HG03521 (cell line): ENCODE data around the gene DHPS.

Source experiments
- ATAC-seq: cut with Tn5 transposase; IDR thresholded peaks from one replicate; pipeline ENCODE4 v1.9.1; 2021; ENCODE audit warnings: mild to moderate bottlenecking, moderate library complexity; ENCODE audit not compliant: unreplicated experiment

The DHPS gene

DNA sequence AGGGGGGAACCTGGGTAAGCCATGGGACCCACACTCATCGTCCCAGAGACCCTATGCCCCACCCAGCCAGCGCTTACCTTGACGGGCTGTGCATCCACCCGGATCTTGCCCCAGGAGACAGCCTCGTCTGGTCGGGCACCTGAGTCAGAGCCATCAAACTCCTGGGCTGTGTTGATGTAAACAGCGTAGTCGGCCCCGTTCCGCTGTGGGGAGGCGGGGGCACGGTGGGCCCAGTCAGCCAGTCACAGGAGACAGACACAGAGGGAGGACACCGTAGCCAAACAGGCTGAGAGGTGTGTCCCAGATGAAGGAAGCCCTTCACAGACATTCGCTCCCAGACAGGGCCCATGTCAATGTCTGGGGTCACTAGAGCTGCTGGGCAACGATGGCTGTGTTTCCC is 5.7 kb downstream of the DHPS start:
- no peak for ATAC-seq

DNA sequence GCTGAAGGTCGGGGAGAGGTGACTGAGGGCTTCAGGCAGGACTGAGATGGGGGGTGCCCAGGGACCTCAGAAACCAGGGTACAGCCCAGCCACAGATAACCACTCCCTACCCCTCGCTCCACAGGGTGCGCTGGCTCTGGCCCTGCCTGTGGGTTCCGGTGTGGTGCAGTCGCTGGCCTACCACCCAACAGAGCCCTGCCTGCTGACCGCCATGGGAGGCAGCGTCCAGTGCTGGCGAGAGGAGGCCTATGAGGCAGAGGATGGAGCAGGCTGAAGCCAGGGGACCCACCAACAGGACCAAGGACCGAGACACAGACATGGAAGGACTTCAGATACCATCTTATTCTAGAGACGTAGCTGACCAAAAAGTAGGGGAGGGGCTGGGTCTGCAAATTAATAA is 6.3 kb downstream of the DHPS start:
- ATAC-seq: no peak

DNA sequence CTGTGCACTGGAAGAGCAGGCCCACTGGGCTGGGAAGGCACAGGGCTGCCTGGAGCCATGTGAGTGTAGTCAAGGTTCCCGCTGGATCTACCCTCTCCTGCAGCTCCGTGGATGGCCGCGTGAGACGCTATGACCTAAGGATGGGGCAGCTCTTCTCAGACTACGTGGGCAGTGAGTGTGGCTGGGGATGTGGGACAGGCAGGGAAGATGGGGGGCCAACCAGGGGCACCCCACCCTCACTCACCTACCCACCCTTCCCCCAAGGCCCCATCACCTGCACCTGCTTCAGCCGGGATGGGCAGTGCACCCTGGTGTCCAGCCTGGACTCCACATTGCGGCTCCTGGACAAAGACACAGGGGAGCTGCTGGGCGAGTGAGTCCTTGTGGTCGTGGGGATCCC is 8.9 kb downstream of the DHPS start:
- no peak for ATAC-seq

DNA sequence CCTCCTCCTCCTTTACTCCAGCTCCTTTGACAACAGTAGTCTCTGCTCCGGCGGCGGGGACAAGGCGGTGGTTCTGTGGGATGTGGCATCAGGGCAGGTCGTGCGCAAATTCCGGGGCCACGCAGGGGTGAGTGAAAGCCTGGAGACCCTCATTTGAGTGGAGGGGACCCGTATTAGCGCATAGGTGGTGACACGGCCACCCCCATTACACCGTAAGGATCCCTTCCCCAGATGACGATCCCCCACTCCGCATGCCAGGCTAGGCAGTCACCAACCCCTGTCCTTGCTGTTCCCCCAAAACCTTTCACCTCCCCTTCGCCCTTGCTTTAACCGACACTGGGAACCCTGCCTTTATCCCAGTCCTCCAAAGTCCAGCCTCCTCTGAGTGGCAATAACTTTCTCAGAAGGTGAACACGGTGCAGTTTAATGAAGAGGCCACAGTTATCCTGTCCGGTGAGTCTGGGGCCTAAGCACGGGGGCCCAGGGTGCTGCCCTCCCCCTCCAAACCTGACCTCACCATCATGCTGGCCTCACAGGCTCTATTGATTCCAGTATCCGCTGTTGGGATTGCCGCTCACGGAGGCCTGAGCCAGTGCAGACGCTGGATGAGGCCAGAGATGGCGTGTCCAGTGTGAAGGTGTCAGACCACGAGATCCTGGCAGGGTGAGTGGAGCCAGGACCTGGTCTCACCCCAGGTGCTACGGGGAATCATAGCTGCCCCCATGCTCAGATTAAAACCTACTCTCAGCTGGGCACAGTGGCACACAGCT is 11.3 kb downstream of the DHPS start:
- no peak for ATAC-seq

DNA sequence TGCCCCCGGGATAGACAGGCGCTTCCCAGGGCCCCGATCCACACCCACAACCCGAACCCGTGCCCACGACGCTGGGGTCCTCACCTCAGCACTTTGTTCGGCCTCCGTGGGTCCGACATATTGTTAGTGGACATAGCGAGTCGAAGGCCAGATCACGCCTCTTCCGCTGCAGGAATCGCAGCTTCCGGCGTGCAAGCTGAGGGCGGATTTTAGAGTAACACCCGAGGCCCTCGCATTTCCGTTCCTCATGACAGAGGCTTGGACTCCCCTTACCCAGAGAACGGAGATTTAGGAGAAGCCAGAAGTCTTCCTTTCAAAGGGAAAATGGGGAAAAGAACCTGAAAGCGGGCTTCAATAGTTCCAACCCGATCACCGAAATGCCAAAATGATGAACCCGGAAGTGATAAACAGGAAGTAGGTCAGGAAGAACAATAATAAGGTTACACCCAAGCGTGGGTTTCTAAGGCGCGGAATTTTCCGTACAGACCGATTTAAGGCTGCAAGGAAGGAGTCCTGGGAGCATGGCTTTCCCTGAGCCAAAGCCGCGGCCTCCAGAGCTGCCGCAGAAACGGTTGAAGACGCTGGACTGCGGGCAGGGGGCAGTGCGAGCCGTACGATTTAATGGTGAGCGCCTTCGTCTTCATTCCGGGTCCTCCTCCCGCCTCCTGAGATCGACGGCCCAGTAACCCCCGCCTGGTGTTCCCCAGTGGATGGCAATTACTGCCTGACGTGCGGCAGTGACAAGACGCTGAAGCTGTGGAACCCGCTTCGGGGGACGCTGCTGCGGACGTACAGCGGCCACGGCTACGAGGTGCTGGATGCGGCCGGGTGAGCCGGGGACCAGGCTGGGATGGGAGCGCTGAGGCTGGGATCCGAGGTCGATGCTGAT is 12.2 kb downstream of the DHPS start:
- ATAC-seq: no peak

DNA sequence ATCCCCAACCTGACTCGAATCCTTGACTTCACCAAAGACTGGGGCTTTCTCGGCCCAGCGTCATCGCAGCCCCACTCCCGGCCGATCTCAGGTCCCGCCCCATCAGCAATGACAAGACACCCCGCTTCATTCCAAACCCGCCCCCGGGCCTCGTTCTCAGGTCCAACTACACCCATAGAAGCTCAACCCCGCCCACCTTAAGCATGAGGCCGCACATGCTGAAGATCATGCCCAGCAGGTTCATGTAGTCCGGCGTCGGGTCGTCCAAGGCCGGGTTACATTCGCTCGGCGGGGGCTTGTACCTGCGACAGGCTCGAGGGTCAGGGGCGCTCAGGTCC is 12.8 kb downstream of the DHPS start:
- ATAC-seq: no peak

DNA sequence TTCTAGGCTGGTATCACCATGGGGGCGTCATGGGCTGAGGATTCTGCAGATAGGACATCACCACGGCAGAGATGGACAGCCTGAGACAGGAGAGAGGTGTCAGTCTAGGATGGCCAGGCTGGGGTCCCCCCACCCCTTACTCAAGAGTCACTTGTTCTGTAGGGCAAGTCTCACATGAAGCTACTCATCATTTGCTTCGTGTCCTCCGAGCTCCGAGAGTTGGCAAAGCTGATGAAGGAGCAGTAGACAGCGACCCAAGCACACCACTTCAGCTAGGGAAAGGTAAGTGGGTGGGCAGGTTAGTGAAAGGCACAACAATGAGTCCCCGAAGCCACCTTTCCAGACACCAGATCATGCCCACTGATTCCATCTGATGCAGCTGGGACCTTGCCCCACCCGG is 13.3 kb downstream of the DHPS start:
- ATAC-seq: no peak

DNA sequence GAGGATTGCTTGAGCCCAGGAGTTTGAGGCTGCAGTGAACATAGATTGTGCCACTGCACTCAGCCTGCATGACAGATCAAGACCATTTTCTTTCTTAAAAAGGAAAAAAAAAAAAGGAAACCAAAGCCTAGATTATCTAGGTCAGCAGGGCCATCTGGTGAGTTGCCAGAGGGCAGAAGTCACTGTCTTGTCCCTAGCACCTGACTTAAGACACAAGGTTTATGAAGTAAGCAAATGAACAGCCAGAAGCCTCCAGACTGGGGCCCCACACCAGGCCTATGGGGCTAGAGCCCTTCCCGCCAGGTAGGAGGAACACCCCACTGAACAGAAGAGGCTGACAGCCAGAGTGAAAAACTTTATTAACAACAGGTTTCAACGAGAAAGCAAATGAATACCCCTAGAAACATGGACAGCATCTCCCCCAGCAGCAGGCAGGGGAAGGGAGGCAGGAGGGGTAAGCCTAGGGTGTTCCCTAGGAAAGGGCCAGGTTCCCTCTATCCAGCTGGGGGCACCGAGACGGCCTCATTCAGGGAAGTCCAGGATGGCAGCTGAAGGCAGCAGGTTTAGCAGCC is 13.9 kb downstream of the DHPS start:
- no peak for ATAC-seq

DNA sequence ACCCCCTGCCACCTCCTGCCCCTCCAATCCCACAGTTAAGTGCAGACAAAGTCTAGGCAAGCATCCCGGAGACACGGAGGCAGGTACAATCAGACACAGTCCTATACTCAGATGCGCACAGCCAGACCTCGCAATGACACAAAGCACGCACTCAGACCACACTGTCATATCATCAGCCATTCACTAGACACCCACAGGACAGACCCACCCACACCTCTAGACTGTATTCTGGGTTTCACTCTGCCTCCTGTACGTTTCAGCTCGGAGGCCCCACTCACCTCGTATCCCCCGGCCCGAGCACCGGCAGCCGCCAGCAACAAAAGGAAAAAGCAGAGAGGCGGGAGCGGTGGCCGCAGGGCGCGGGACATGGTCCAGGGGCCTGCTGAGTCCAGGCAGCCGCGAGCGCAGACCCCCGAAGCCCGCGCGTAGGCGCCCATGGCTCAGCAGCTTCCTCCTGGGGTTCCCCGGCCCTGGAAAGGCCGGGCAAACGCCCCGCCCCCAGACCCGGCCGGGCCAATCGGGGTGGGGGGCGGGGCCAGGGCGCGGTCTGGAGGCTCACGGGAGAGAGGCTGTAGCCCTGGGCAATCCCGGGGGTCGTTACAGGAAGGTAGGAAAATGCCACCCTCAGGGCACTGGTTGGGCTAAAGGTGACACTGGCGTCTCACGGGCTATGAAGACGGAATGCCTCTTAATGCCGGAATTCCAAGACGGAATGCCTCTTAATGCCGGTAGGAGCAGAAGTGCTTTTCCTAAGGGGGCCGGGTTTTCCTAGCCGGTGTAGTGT is 15.2 kb downstream of the DHPS start, which contains the start of the genes MAN2B1 and WDR83:
Gene MAN2B1, minus strand, starts transcription at position 478 of the 784 bp plus-strand sequence. Its CDS starts 41 bp downstream, at position 437.
Gene WDR83, plus strand, starts transcription at position 543 of the 784 bp plus-strand sequence. CDS start 2,984 bp downstream, outside the sequence.
- no peak for ATAC-seq

DNA sequence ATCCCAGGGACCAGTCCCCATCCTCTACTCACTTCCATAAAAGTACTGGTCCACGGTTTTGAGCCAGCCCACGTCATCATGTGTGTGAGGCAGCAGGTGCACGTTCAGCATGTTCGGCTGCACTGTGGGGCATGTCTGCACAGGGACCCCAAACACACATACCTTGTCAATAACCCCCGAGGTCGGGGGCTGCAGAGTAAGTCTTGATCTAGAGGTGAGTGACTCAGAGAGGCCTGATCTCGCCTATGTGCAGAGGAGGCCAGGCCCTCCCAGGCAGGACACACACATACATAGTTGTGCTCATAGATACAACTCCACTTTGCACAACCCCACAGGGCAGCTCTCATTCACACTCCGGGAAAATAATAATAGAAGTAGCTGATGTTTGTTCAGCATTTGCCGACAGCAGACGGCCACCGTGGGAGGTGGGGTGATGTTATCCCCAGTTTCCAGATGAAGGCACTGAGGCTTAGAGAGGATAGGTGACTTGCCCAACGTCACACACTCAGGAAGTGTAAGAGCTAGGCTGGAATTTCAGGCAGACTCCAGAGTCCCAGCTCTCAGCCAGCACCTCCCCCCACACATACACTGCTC is 15.9 kb downstream of the DHPS start:
- ATAC-seq: no peak

DNA sequence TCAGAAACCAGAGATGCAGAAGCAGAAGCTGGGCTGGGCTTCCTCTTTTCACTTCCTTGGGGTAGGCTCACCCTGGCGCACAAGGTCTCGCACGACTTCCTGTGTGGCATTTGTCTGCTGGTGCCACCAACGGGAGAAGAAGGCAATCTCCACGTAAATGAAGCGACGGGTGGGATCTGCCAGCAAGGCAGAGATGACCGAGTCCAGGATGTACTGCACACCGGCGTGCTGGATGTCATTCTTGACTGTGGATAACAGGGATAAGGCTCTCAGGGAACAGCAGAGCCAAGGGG is 16.5 kb downstream of the DHPS start:
- ATAC-seq: no peak

DNA sequence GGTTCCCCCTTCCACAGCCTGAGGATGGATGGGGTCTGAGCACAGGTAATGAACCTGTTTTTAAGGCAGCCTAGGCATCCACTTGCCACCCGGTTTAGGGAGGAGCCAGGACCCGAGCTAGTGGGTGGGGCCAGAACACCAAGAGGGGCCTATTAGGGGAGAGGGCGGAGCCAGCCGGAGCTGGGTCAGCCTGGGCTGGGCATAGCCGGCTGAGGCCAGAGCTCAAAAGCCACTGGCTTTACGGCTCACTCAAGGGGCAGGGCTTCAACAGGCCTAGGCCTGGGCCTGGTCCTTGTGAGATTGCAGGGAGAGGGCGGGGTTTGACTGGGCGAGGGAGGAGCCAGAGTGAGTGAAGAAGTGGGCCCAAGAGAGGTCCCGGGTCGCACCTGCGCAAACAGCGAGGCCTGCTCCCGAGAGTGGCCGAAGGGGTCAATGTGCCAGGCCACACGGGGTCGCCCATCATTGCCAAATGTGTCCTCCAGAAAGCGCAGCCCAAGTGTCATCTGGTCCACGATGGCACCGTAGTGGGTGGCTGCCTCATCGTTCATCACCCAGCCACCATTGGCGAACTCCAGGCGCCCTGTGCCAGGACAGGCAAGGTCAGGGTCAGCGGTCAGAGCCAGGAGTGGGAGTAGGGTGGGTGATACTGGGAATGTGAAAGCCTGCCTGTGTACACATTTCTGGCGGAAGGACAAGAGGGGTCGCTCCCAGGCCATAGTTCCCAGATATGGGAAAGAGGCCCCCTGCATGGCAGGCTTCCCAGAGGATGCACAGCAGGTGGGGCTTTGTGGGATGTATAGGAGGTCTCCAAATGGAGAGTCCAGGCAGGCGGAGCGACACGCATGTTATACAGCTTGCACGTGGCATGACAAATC is 17.0 kb downstream of the DHPS start:
- no peak for ATAC-seq

DNA sequence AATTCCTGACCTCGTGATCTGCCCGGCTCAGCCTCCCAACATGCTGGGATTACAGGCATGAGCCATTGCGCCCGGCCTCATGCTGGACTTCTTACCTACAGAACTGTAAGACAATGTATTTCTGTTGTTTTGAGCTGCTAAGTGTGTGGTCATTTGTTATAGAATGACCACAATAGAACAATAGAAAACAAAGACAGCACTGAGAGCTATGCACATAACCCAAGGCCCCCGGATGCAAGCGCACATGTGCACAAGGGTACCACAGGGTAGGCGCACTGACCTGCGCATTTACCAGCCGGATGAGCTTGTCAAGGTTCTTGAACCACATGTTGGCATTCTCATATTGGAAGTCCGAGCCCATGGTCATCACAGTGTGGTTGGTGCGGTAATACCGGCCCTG is 20.7 kb downstream of the DHPS start:
- no peak for ATAC-seq

DNA sequence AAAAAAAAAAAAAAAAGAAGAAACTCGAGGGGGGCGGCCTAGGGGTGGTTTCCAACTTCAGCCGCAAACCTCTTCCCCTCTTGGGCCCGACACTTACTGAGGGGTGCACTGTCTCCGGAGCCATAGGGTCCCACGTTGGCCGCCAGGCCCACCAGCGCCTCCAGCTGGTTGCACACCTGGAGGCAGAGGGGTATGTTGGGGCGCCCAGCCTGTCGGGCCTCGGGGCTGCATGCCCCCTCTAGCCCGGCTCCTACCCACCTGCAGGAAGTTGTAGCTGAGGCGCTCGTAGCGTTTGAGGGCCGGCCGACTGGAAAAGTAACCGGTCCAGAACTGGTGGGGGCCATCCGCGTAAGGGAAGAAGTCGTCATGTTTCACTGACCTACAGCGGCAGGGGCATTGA is 23.7 kb downstream of the DHPS start:
- no peak for ATAC-seq

DNA sequence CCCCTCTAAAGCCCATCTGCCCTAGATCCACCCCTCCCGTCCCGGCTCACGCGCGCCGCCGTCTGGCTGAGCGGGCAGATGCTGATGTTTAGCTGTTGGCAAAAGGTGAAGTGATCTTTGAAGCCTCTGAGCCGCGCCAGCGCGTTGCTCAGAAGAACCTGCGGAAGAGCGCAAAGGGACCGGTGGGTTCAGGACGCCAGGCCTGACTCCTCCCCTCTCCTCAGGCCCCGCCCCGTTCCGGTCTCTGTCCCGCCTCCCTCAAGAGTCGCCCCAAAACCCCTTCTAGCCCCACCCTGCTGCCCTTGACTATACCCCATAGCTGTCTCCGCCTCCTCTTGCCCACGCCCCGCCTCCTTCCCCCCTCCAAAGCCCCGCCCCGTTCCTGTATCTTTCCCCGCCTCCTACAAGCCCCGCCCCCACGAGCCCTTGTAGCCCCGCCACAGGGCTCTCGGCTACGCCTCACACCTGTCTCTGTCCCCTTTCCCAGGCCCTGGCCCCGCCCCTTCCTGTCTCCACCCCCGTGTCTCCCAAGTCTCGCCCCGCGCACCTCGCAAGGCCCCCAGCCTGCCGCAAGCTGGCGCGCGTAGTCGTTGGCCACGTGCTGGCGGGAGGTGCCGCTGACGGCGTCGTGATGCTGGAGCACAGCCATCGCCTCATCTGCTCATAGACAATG is 24.6 kb downstream of the DHPS start:
- ATAC-seq: no peak

DNA sequence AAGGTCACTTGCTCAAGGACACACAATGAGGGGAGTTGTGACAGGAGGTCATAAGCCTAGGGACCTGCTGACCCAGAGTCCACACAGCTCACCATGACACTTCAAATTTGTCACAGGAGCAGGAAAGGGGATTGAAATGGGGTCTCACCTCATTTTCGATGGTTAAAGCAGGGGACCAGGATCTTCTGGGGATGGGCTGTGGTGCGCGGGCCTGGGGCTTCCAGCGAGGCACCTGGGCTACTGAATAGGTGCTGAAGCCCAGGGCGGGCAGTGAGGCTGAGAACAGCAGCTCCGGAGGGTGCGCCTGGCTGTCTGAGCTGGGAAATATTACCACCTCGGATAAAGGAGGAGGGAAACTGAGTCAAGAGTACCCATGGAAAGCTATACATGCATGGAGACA is 26.1 kb downstream of the DHPS start:
- no peak for ATAC-seq

DNA sequence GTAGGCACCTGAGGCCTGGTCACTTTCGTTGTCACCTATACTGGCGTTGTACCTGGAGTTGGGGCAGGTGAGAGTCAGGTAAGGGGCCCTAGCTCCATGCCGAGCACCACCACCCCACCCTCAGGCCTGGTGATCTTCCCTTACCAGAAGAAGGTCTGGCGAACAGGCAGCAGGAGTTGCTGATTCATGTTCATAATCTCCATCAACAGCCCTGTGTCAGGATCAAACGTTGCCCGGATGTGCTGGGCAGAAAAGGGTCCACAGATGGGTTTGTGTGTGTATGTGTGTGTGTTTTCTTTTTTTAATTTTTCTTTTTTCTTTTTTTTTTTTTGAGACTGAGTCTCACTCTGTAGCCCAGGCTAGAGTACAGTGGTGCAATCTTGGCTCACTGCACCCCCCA is 29.5 kb downstream of the DHPS start:
- no peak for ATAC-seq

DNA sequence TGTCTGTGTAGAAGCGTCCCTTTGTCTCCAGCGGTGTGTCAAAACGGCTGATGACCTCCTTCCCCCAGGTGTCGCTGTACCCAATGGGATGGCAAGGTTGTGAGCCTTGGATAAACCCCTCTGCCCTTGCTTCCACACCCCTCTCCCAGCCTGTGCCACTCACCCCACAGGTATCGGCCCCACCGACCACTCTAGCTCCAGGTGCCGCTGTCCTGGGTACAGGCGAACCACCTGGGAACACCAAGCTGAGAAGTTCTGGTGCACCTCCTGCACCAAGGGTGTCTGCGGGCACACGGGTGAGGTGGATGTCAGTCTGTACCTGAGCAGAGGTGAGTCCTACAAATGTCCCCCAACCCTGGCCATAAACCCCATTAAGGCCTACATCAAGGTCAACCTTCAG is 31.7 kb downstream of the DHPS start:
- no peak for ATAC-seq

DNA sequence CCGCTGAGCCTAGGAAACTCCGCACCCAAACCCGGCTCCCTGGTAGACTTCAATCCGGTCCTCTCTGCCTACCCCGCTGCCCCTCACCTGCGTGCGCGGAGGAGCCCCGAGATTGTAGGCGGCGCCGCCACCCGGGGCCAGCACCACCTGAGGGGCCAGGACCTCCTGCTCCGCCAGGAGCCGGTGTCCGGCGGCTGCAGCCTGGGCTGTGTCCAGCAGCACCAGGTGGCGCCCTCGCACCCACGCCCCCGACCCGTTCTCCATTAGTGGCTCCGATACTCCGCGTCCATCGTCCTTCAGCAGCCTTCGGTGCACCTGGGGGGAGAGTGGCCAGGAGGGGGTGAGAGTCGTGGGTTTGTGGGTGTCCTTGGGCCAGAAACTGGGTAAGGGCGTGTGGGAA is 33.6 kb downstream of the DHPS start:
- no peak for ATAC-seq
